Measurements from ENCODE around the gene ARL3.

Gene ARL3

GRCh38 chr10:102713539-102713813 is 721 bp downstream of the ARL3 start:
- TF ChIP-seq CTCF (IDR thresholded peaks at IDR 0.05; ENCODE audit: low read depth, low read length) = no peak
- H3K4me3 ChIP-seq (ENCODE audit: low read depth, low read length) = peak overlapping the region; percentile 89

- H3K4me3 ChIP-seq (ENCODE audit: low read depth, low read length) = peak overlapping the region; percentile 89
- no peak for TF ChIP-seq CTCF (IDR thresholded peaks at IDR 0.05; ENCODE audit: low read depth, low read length)
These were observed 1.2 kb downstream of the ARL3 start for GRCh38 chr10:102712843-102713538.

- no peak overlapping the region for H3K4me3 ChIP-seq (ENCODE audit: low read depth, low read length)
- no peak for TF ChIP-seq CTCF (IDR thresholded peaks at IDR 0.05; ENCODE audit: low read depth, low read length)
These were observed 2.1 kb downstream of the ARL3 start for GRCh38 chr10:102712089-102712488.

GRCh38 chr10:102710609-102711008 is 3.6 kb downstream of the ARL3 start:
- no peak for TF ChIP-seq CTCF (IDR thresholded peaks at IDR 0.05; ENCODE audit: low read depth, low read length)
- H3K4me3 ChIP-seq (ENCODE audit: low read depth, low read length) = no peak overlapping the region

- no peak overlapping the region for H3K4me3 ChIP-seq (ENCODE audit: low read depth, low read length)
- TF ChIP-seq CTCF (IDR thresholded peaks at IDR 0.05; ENCODE audit: low read depth, low read length) = no peak
These were observed 8.7 kb downstream of the ARL3 start for GRCh38 chr10:102705531-102705930.

GRCh38 chr10:102704915-102705314 is 9.3 kb downstream of the ARL3 start:
- TF ChIP-seq CTCF (IDR thresholded peaks at IDR 0.05; ENCODE audit: low read depth, low read length) = no peak
- no peak overlapping the region for H3K4me3 ChIP-seq (ENCODE audit: low read depth, low read length)

GRCh38 chr10:102702742-102703141 is 11.5 kb downstream of the ARL3 start:
- no peak overlapping the region for H3K4me3 ChIP-seq (ENCODE audit: low read depth, low read length)
- TF ChIP-seq CTCF (IDR thresholded peaks at IDR 0.05; ENCODE audit: low read depth, low read length) = no peak
